Forelimb muscle (tissue), 1 donor: ENCODE measurements around the gene PFDN5. TPM values are rescaled to one million over a fixed set of nuclear protein-coding genes. Genes with fewer than 3 reads are reported as not detected.
"Not testable (repeated sequence)": the region's sequence is repeated elsewhere in the genome, so short reads cannot be mapped to it uniquely, and the experiment has no call there.

Experiments used
- DNase-seq: peaks from one replicate; pipeline ENCODE4 v3.0.0-alpha.2; 2013; ENCODE audit warnings: low read depth
- polyA plus RNA-seq: library from polyadenylated mRNA; unstranded; fragments of 120-200 nt; gene quantifications from one replicate; pipeline ENCODE4 v1.2.1, GENCODE V29; 2013; ENCODE audit not compliant: insufficient read length

The PFDN5 gene
- polyA plus RNA-seq, 1 donor = 497 TPM

DNA sequence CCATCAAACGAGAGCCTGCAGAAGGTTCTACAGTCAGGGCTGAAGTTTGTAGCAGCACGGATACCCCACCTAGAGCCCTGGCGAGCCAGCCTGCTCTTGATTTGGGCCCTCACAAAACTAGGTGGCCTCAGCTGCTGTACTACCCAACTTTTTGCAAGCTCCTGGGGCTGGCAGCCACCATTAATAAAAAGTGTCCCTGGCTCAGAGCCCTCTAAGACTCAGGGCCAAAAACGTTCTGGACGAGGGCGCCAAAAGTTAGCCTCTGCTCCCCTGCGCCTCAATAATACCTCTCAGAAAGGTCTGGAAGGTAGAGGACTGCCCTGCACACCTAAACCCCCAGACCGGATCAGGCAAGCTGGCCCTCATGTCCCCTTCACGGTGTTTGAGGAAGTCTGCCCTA is 8.9 kb upstream of the PFDN5 start:
- no peak for DNase-seq

DNA sequence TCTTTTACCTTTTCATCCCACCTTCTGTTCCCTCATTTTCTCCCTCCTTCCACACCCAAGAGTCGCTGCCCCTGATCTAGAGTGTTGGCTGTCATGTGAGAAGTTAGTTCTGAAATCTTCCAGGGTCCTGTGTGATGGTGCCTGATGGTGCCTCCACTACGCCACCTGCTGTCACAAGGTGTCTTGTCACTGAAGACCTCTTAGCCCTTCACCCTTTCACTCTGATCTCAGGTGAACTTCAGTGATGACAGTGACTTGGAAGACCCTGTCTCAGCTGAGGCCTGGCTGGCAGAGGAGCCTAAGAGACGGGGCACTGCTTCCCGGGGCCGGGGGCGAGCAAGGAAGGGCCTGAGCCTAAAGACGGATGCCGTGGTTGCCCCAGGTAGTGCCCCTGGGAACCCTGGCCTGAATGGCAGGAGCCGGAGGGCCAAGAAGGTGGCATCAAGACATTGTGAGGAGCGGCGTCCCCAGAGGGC is 7.6 kb upstream of the PFDN5 start:
- DNase-seq = no peak

DNA sequence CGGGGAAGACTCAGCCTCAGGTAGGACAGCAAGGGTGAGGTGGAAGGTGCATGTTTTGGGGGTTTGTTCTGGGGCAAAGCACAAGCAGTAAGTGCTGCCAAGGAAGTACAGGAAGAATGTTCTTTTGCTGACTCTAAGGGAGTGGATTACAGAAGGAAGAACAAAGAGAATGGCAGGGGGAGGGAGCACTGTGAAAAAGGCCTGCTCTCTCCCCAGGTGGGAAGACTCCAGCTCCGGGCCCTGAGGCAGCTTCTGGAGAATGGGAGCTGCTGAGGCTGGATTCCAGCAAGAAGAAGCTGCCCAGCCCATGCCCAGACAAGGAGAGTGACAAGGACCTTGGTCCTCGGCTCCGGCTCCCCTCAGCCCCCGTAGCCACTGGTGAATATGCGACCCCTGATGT is 7.0 kb upstream of the PFDN5 start:
- DNase-seq = no peak

DNA sequence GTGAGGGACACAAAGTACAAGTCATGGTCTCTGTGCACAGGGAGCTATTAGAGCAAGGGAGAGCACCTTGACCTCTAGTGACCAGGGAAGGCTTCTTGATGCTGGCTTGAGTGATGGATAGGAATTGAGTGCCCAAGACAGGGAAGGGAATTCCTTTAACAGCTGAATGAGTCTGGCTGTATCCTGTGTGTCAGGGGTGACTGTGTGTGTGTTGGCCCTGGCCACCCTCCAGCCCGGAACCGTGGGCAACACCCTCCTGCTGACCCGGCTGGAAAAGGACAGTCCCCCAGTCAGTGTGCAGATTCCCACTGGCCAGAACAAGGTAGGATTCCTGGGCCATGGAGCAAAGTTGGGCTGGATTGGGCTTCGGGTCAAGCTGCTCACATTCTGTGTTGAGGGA is 5.5 kb upstream of the PFDN5 start:
- DNase-seq = no peak

DNA sequence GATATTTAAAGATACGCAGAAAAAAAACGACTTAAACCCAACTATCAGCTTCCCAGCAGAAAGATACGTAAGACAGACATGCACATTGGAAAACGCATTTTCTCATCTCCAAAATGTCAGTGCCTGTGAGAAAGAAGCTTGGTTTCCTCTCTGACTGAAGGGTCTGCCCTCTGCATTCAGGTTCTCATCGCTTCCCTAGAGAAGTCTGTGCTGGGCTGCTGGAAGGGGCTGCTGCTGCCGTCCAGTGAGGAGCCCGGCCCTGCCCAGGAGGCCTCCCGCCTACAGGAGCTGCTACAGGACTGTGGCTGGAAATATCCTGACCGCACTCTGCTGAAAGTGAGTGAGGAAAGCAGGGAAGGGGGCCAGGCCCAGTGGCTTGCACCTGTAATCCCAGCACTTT is 4.7 kb upstream of the PFDN5 start:
- DNase-seq = no peak

DNA sequence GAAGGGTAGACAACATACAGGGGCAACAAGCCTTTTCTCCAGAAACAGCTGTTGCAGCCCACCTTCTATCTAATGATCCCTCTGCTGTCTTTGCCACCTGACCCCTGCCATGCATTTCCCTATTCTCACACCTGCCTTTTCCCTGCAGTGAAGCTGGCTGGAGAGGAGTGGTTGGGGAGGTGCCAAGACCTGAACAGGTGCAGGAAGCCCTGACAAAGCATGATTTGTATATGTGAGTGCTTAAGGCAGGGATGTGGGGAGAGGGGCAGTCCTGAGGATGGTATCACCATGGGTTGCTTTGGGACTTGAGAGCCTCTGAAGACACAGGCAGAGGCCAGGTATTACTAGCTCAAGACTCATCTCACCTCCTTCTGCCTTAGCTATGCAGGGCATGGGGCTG is 2.9 kb upstream of the PFDN5 start:
- DNase-seq = no peak

DNA sequence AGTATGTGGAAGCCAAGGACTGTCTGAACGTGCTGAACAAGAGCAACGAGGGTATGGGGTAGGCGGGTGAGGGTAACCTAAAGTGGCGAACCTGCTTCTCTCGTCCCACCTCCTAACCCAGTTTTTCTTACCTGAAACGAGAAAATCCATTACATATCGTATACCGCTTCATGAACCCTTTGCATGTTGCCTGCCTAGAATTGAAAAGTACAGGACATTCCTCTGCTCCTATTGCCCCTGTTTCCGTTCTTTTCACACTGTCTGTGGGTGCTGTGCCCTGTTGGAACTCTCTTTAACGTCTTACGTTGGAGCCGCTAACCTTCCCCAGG is 513 bp downstream of the PFDN5 start:
- no peak for DNase-seq

DNA sequence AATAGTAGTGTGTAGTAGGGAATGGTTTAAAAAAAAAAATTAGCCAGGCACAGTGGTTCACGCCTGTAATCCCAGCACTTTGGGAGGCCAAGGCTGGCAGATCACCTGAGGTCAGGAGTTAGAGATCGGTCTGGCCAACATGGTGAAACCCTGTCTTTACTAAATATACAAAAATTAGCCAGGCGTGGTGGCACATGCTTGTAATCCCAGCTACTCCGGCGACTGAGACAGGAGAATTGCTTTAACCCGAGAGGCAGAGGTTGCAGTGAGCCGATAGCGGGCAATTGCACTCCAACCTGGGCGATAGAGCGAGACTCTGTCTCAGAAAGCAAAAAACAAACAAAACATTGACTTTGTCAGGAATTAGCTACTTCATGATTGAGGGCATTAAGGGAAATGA is 1.8 kb downstream of the PFDN5 start:
- DNase-seq = not testable (repeated sequence)

DNA sequence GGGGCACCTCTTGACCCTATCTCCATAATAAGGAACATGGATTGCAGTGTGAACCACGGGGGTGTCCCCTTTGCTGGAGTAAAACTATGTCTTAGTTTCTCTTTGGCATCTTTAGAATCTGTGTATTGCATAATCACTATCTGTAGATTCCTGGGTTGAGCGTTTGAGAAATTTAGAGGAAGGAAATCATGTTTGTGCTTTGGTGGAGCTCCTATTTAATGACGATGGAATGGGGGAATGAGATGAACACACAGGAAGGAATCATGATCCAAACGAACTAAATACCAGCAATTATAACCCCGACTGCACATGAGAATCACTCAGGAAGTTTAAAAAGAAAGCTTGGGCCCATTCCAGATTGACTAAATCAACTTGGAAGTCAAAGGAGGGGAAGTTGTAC is 2.8 kb downstream of the PFDN5 start:
- no peak for DNase-seq

DNA sequence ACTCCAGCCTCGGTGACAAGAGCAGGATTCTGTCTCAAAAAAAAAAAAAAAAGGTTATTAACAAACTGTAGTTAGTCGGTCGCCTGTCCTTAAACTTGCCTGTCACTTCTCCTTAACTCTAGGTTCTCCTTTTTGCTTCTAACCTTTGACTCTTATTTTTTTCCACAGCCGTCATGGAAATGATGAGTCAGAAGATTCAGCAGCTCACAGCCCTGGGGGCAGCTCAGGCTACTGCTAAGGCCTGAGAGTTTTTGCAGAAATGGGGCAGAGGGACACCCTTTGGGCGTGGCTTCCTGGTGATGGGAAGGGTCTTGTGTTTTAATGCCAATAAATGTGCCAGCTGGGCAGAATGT is 3.7 kb downstream of the PFDN5 start:
- DNase-seq = no peak

DNA sequence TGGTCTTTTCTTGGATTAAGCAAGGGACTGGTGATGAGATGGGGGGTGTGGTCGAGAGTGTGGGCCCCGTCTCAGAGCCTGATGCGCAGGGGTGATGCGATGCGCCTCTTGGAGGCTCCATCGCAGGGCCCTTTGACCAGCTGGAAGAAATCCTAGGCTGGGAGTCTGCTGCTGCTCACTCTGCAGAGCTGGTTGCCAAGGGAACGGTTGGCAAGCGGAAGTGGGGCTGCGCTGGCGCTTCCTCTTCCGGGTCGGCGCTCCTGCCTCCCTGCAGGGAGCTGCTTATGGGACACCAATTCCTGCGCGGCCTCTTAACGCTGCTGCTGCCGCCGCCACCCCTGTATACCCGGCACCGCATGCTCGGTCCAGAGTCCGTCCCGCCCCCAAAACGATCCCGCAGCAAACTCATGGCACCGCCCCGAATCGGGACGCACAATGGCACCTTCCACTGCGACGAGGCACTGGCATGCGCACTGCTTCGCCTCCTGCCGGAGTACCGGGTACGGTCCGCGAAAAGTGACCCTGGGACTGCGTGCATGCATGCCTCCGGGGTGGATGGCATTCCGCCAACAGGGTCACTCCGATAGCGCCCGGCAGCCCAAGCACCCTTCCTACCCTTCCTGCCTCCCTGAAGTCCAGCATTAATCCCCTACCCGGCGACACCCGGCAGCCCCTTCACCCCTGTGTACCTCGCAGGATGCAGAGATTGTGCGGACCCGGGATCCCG is 4.3 kb downstream of the PFDN5 start, which contains the start of gene MYG1:
MYG1 (plus strand) TSS at position 242 of the 727 bp plus-strand sequence; CDS start at position 285, 43 bp downstream.
- DNase-seq = peak; percentile 70

DNA sequence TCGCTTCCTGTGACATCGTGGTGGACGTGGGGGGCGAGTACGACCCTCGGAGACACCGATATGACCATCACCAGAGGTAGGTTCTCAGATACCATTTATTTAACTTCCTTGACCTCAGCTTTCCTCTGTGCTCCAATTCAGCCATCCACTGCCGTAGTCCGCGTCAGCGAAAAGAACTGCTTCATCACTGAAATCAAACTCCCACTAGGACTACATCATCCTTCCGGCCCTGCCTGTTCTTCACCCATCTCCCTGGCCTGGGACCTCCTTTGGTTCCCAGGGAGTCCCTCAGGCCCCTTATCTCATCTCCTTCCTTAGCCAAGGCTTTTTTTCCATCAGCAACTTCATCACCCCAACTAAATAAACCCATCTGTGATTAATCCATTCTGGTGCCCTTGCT is 4.8 kb downstream of the PFDN5 start:
- DNase-seq = no peak

DNA sequence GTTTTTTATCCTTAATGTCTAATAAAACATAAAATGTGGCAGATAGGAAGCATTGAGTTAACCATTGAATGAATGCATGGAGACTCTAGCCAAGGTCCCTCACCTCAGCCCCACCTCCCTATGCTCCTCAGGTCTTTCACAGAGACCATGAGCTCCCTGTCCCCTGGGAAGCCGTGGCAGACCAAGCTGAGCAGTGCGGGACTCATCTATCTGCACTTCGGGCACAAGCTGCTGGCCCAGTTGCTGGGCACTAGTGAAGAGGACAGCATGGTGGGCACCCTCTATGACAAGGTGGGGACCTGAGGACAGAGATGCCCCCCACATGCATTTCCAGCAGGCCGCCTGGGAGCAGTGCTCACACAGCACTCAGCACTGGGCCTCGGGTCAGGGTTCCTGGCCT is 7.6 kb downstream of the PFDN5 start:
- no peak for DNase-seq

DNA sequence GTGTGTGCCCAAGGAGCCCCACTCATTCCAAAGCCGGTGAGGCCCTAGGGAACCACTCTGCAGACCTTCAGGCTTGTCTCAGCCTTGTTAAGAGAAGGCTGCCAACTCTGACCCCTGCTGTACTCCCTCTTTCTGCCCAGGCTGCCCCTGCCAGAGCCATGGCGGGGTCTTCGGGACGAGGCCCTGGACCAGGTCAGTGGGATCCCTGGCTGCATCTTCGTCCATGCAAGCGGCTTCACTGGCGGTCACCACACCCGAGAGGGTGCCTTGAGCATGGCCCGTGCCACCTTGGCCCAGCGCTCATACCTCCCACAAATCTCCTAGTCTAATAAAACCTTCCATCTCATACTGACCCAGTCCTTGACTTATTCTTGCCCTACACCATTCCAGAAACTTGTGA is 11.5 kb downstream of the PFDN5 start:
- no peak for DNase-seq

DNA sequence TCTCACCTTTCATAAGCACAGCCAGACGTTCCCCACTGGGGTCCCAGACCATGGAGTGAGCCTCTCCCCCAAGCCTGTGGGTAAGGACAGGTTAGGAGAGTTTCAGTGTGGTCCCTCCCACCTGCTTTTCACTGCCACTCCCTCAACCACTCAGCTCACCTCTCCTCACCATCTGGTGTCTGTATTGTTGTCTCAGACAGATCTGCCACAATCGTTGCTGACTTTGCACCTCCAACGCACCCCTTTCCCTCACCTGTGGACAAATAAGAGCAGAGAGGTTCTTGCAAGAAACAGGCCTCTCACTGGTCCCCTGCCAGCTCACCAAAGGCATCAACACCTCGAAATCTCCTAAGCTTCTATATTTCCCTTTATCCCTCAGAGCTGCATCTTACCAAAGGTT is 12.9 kb downstream of the PFDN5 start:
- DNase-seq = no peak

DNA sequence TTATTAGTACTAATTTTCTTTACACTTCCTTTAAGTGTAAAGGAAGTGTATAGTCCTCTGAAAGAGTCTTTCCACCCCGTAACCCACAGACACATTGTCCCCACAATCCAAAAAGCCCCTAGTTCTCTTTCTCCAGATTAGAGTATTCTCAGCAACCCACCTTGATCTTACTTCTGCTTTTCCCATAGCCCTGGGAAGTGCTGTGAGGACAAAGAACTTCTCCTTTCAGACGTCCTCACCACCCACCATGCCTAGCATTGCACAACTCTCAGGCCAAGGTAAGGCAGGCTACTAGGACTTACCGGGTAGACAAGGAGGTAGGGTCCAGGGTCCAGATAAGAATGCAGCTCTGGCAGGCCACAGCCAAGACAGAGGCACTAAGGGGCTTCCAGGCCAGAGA is 18.7 kb downstream of the PFDN5 start:
- DNase-seq = no peak

DNA sequence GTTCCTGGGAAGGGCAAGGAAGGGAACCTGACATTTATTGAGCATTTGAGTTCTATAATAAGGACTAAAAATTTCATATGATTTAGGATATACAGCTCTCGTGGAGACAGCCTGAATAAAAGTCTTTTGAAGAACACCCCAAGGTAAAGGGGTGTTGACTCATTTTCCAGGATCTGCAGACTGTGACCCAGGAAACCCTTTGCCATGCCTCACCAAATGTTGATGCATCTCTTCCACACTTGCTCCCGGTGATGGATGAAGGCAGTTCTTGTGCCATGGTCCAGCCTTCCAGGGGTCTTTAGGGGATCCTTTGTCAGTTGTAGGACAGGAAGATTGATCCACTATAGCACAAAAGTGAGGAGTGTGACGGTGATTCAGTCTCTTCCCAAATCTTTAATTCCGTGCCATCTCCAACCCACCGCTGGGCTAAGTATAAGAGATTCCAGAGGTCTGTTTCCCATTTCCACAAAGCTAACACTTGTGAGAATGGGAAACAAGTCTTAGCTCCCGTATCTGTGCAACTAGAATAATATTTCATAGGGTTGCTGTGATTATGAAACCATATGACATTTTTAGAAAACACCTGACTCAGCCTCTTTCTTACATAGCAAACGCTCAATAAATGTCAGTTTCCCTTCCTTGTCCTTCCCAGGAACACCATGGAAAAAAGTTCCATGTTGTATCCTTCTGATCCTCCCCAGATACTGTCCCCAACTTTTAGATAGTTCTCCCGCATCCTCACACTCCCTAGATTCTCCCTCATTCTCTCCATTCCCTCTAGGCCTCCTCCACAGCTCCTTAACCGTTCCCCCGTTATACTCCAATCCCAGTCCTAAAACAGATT is 25.2 kb downstream of the PFDN5 start:
- DNase-seq = no peak

DNA sequence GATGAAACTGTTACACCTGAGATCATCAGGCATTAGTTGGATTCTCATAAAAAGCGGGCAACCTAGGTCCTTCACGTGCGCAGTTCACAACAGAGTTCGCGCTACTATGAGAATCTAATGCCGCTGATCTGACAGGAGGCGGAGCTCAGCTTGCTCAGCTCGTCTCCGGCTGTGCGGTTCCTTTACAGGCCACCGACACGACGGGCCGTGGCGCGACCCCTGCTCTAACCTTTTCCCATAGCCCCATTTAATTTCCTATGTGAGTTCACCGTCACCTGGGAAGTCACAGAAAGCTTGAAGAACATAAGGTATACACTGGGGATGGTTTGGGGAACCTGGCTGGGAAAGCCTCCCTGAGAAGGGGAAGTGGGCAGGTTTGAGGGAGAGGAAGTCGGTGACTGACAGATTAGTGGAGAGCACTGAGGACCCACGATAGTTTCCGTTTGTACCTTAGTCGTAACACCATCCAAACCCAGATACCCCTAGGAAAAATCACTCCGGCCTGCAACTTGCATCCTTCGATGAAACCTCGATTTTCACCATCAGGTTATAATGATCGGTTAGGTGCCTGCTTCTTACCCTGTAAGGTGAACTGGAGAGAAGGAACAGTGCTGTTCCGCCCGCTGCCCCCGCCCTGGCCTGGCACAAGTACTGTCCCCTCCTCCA is 28.9 kb downstream of the PFDN5 start:
- no peak for DNase-seq

DNA sequence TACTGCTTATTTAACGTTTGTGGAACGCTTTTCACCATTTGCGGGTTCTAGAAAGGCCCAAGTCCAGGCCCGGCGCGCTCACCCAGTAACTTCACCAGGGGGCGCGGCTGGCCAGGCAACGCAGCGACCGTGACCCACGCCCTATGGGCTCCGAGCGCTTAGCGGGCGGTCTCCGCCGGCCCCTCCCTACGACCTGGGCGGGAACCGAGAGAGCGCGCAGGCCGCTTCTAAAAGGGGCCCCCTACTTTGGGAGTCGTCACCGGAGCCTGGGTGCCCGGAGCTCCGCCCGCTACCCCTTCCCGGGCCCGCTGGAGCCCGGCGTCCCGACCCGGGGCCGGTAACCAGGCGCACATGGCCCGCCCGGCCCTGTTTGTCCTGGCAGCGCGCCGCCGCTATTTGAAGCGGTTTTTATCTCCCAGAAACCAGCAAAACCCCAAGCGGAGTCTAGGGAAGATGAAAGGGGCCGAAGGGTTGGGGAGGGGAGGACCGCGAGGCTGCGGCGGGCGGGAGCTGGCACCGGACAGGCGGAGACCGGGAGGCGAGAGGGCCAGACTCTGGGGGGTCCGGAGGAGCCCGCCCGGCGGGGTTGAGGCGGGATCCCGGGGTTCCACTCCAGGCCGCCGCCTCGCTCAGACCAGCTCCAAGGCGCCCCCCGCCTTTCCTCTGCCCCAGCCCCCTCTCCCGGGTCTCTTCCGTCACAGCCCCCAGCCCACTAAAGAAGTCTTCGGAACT is 29.6 kb downstream of the PFDN5 start:
- peak; percentile 72 for DNase-seq

DNA sequence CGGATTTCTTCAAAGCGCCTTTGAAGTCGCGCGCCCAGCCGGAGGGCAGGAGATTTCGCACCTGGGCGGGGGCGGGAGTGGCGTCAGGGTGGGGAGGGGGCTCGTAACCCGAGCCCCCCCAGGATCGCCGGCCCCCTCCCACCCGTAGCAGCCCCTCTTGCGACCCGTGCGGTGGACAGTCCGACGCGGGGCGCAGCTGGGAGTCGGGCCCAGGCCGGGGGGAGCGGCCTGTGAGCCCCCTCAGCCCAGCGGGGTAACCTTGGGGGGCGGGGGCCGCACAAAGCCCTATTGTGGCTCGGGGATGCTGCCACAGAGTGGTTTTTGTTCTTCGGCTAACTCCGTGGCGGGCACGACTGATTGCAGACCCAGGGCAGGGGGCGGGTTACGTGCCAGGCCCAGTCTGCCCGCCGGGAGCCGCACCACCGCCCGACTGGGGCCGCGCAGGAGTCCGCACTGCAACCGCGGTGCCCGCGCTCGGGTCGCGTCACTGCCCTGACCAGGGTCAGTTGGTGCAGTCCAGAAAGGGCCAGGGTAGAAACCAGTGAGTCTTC is 30.2 kb downstream of the PFDN5 start:
- no peak for DNase-seq

DNA sequence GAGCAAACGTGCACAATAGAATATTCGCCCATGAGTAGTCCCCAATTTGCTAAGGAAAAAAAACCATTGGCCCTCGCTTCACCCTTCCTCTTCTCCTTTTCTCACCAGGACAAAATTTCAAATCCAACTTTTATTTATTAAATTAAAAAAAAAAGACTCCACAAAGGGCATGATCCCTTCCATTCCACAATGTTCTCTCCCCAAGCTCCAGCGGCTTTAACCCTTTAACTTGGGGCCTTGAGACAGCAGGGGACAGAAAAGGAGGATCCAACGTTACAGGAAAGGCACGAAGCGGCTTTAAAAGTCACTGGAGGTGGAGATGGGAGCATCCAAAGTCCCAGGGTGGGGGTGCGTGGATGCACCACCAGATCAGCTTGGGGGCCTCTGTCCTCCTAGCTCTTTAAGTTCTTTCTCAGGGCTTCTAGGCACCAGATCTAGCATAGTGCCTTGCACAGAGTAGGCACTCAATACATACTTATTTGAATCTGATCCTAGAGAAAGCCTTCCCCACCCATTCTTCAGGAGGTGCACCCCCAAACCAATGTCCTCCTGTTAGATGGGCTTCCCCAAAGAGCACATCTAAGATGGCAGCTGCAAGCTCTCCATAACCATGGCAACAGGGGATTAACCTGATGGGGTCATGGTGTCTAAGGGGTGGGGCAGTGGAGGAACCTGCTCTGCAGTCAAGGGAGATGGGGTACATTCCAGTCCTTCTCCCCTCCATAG is 31.3 kb downstream of the PFDN5 start:
- no peak for DNase-seq
